Prostate gland (tissue), 2 donors: ENCODE results near the gene POLK.

ENCODE experiments used
- CTCF ChIP-seq, 4 experiments: fragments of 200-600 bp in 2 of 4; fragments of 450-650 bp in 2 of 4; sonication (generic) in 2 of 4; IDR thresholded peaks; 1 replicate in 3 of 4; 2 replicates in 1 of 4; pipeline ENCODE4 v1.5.1; 2016 to 2019; ENCODE audit warnings: antibody characterized with exemption in 4 of 4, mild to moderate bottlenecking in 2 of 4, moderate library complexity in 2 of 4
- POLR2A ChIP-seq: fragments of 450-650 bp; IDR thresholded peaks from one replicate; pipeline ENCODE4 v1.6.1; 2016; ENCODE audit warnings: antibody characterized with exemption, mild to moderate bottlenecking

- TF ChIP-seq CTCF (IDR thresholded peaks at IDR 0.05): no peak
- TF ChIP-seq POLR2A: no peak
These were observed 120.6 kb downstream of the POLK start for GRCh38 chr5:75632321-75632720.
